ENCODE measurements around the gene AOC1.

AOC1 gene

GRCh38 chr7:150860291-150860977 is 8.1 kb downstream of the AOC1 start:
- DNase-seq = no peak

GRCh38 chr7:150860978-150861295 is 8.6 kb downstream of the AOC1 start:
- DNase-seq = no peak

GRCh38 chr7:150862356-150862755 is 10.0 kb downstream of the AOC1 start:
- no peak for DNase-seq

GRCh38 chr7:150863946-150864345 is 11.6 kb downstream of the AOC1 start:
- DNase-seq = no peak

GRCh38 chr7:150866932-150867564 is 14.7 kb downstream of the AOC1 start:
- DNase-seq = no peak

GRCh38 chr7:150867605-150868004 is 15.3 kb downstream of the AOC1 start:
- peak; percentile 59 for DNase-seq

- DNase-seq = no peak
These were observed 17.1 kb downstream of the AOC1 start for GRCh38 chr7:150869467-150869866.

- DNase-seq = peak; percentile 18
These were observed 19.3 kb downstream of the AOC1 start for GRCh38 chr7:150871601-150872000.

- DNase-seq = no peak
These were observed 22.3 kb downstream of the AOC1 start for GRCh38 chr7:150874401-150875198.

GRCh38 chr7:150875791-150876190 is 23.5 kb downstream of the AOC1 start:
- no peak for DNase-seq

- DNase-seq = peak; percentile 34
These were observed 24.7 kb downstream of the AOC1 start for GRCh38 chr7:150876817-150877526.

- DNase-seq = no peak
These were observed 25.2 kb downstream of the AOC1 start for GRCh38 chr7:150877536-150877935.

- no peak for DNase-seq
These were observed 27.0 kb downstream of the AOC1 start for GRCh38 chr7:150879345-150879744.

GRCh38 chr7:150881189-150881588 is 28.9 kb downstream of the AOC1 start:
- DNase-seq = no peak

- DNase-seq = no peak
These were observed 38.7 kb downstream of the AOC1 start for GRCh38 chr7:150890853-150891584.

- no peak for DNase-seq
These were observed 39.4 kb downstream of the AOC1 start for GRCh38 chr7:150891740-150892139.

- no peak for DNase-seq
These were observed 43.5 kb downstream of the AOC1 start for GRCh38 chr7:150895809-150896208.

- no peak for DNase-seq
These were observed 44.4 kb downstream of the AOC1 start for GRCh38 chr7:150896562-150897209.

GRCh38 chr7:150897502-150898474 is 45.5 kb downstream of the AOC1 start:
- DNase-seq = peak; percentile 52

- peak; percentile 80 for DNase-seq
These were observed 46.2 kb downstream of the AOC1 start for GRCh38 chr7:150898475-150899011.

GRCh38 chr7:150900675-150901074 is 48.4 kb downstream of the AOC1 start:
- DNase-seq = no peak
